CD14-positive monocyte (primary cell): Measurements from ENCODE around the gene NARS2. TPM values are rescaled to one million over a fixed set of nuclear protein-coding genes. Genes with fewer than 3 reads are reported as not detected.

Experiments used
- DNase-seq, 3 donors: peaks; one replicate each; pipeline ENCODE4 v3.0.0-alpha.2; 2011 to 2022
- H2AFZ ChIP-seq: 2 replicates; pipeline ENCODE4 v1.6.0; 2012; ENCODE audit warnings: mild to moderate bottlenecking, low read depth, low read length, inconsistent platforms; ENCODE audit not compliant: insufficient read depth, poor library complexity, severe bottlenecking
- H3K27ac ChIP-seq, 2 donors: 1 replicate in 1 of 2; 2 replicates in 1 of 2; pipeline ENCODE4 v1.5.1; 2012 to 2013; ENCODE audit warnings: low read length in 2 of 2, control low read depth in 1 of 2, inconsistent platforms in 1 of 2, low read depth in 1 of 2, mild to moderate bottlenecking in 1 of 2
- H3K27me3 ChIP-seq, 2 donors: one replicate each; pipeline versions ENCODE4 v1.6.0 to v1.6.1; 2011 to 2013; ENCODE audit warnings: low read length in 2 of 2; ENCODE audit not compliant: control insufficient read depth in 2 of 2, insufficient read depth in 2 of 2
- H3K36me3 ChIP-seq, 2 donors: replicated peaks in 1 of 2; 1 replicate in 1 of 2; 2 replicates in 1 of 2; pipeline versions ENCODE4 v1.5.1 to v1.6.1; 2012 to 2013; ENCODE audit warnings: low read length in 2 of 2, control low read depth in 1 of 2, inconsistent platforms in 1 of 2, mild to moderate bottlenecking in 1 of 2; ENCODE audit not compliant: insufficient read depth in 2 of 2, control insufficient read depth in 1 of 2
- H3K4me1 ChIP-seq, 2 donors: 1 replicate in 1 of 2; 2 replicates in 1 of 2; pipeline versions ENCODE4 v1.5.1 to v1.6.1; 2012 to 2013; ENCODE audit warnings: low read length in 2 of 2, control low read depth in 1 of 2, inconsistent platforms in 1 of 2, mild to moderate bottlenecking in 1 of 2, moderate library complexity in 1 of 2; ENCODE audit not compliant: insufficient read depth in 2 of 2, control insufficient read depth in 1 of 2
- H3K4me2 ChIP-seq: replicated peaks from 2 replicates; pipeline ENCODE3; 2012; ENCODE audit warnings: low read length, moderate library complexity, mild to moderate bottlenecking; ENCODE audit not compliant: poor library complexity, severe bottlenecking; ENCODE audit errors: extremely low read depth
- H3K4me3 ChIP-seq, 3 experiments: fragments of 200-600 bp in 1 of 3; sonication (generic) in 1 of 3; replicated peaks in 1 of 3; 1 replicate in 2 of 3; 2 replicates in 1 of 3; pipeline ENCODE4 v1.5.1; 2011 to 2013; ENCODE audit warnings: low read length in 3 of 3, mild to moderate bottlenecking in 3 of 3, control low read depth in 2 of 3, low read depth in 2 of 3, inconsistent platforms in 1 of 3, moderate library complexity in 1 of 3
- H3K79me2 ChIP-seq: 2 replicates; pipeline ENCODE4 v1.6.0; 2012; ENCODE audit warnings: mild to moderate bottlenecking, control low read depth, inconsistent platforms, low read length, moderate library complexity; ENCODE audit not compliant: insufficient read depth
- H3K9ac ChIP-seq: 2 replicates; pipeline ENCODE4 v1.6.0; 2017; ENCODE audit warnings: low read length, mild to moderate bottlenecking; ENCODE audit not compliant: insufficient read depth, poor library complexity, severe bottlenecking
- H3K9me3 ChIP-seq, 2 donors: replicated peaks in 1 of 2; 1 replicate in 1 of 2; 2 replicates in 1 of 2; pipeline versions ENCODE4 v1.5.1 to v1.6.1; 2012 to 2013; ENCODE audit warnings: low read length in 2 of 2, control low read depth in 1 of 2; ENCODE audit not compliant: control insufficient read depth in 1 of 2, insufficient read depth in 1 of 2
- H4K20me1 ChIP-seq: 2 replicates; pipeline ENCODE4 v1.6.0; 2012; ENCODE audit warnings: mild to moderate bottlenecking, low read length, control low read depth, moderate library complexity; ENCODE audit not compliant: insufficient read depth
- H3K27ac Mint-ChIP-seq, 7 donors: one replicate each; pipeline ENCODE4 v1.8.0; 2020; ENCODE audit warnings: mild to moderate bottlenecking in 7 of 7, mixed read lengths in 7 of 7, moderate library complexity in 6 of 7, inconsistent platforms in 2 of 7
- H3K27me3 Mint-ChIP-seq, 3 donors: one replicate each; pipeline ENCODE4 v1.8.0; 2021 to 2022; ENCODE audit warnings: low read depth in 3 of 3, mild to moderate bottlenecking in 3 of 3, mixed read lengths in 3 of 3, moderate library complexity in 3 of 3, inconsistent platforms in 1 of 3
- H3K36me3 Mint-ChIP-seq, 2 donors: one replicate each; pipeline ENCODE4 v1.8.0; 2020; ENCODE audit warnings: mixed read lengths in 2 of 2, inconsistent platforms in 1 of 2, mild to moderate bottlenecking in 1 of 2
- H3K4me1 Mint-ChIP-seq: one replicate; pipeline ENCODE4 v1.8.0; 2020; ENCODE audit warnings: mild to moderate bottlenecking, mixed read lengths
- H3K4me3 Mint-ChIP-seq, 2 donors: one replicate each; pipeline ENCODE4 v1.8.0; 2020; ENCODE audit warnings: mild to moderate bottlenecking in 2 of 2, mixed read lengths in 2 of 2, moderate library complexity in 1 of 2
- H3K9me3 Mint-ChIP-seq, 7 donors: one replicate each; pipeline ENCODE4 v1.8.0; 2020 to 2022; ENCODE audit warnings: mixed read lengths in 7 of 7, mild to moderate bottlenecking in 6 of 7, moderate library complexity in 6 of 7, inconsistent platforms in 2 of 7
- WGBS: methylation state at CpG from one replicate; pipeline ENCODE4 v1.1.5; 2013; ENCODE audit warnings: missing lambda C conversion rate; ENCODE audit not compliant: insufficient coverage; 5-methylcytosine and 5-hydroxymethylcytosine counted together
- intact Hi-C, 2 donors: fragments of 100-400 bp; cut with micrococcal nuclease; formaldehyde crosslinking; loops; one replicate each; pipeline versions ENCODE4 v1.15.0 to v1.15.1; 2023
- polyA plus RNA-seq, 3 donors: library from polyadenylated mRNA; depleted of rRNA in 1 of 3; unstranded in 2 of 3; stranded (reverse) in 1 of 3; fragments of 300-500 nt in 2 of 3; fragments of >200 nt in 1 of 3; fragmentation: Illumina TruSeq in 2 of 3; gene quantifications; 1 replicate in 2 of 3; 2 replicates in 1 of 3; pipeline ENCODE4 v1.2.3, GENCODE V29; 2012 to 2021
- small RNA-seq: library from RNA; depleted of rRNA; stranded (forward); fragments of <200 nt; gene quantifications from one replicate; pipeline ENCODE3, GENCODE V24; 2012; ENCODE audit warnings: low read depth; ENCODE audit not compliant: insufficient read length
- TF ChIP-seq, protein P1 (sequence below): fragments of 200-600 bp; IDR thresholded peaks from one replicate; pipeline ENCODE4 v1.8.0; 2022; ENCODE audit warnings: antibody characterized with exemption, mild to moderate bottlenecking

NARS2 gene
- polyA plus RNA-seq, 3 donors: 4.3 to 6.6 (median 4.9) TPM

DNA sequence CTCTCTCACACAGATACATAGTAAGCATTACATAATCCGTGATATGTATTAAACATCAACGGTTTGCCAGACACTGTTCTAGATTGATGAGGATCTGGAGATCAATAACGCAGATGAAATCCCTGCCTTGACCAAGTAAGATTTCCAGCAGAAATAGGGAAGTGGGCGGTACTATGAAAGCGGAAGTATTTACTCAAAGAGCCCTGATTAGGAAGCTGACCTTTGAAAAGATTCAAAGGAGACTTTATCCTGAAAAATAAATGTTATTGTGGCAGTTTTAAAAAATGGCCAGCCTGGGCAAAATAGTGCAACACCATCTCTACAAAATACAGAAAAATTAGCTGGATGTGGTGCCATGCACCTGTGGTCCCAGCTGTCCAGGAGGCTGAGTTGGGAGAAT is 183.9 kb downstream of the NARS2 start:
- H3K4me2 ChIP-seq: peak overlapping the region; percentile 46
- H3K27ac ChIP-seq: peak overlapping the region; percentile 7 to 38
- H3K27me3 ChIP-seq: no peaks in the 10 kb centered on the region
- peaks cover 100% of the 10 kb centered on the region for H3K79me2 ChIP-seq
- peak; percentile 55 to 81 (median 74) for DNase-seq
- Mint-ChIP-seq H3K9me3 (peaks cover 0 to 5% (median 0%) of the 10 kb centered on the region in 7 donors), H3K4me1 (peaks cover 71% of the 10 kb centered on the region), H3K36me3 (peaks cover 25 to 37% of the 10 kb centered on the region in 2 donors), H3K4me3 (peak overlapping the region in 1 of 2 donors; percentile 82), H3K27me3 (no peaks in the 10 kb centered on the region), H3K27ac (peak overlapping the region; percentile 70 to 92 (median 85))
- WGBS: 30% methylated on average over 2 of the region's 5 CpGs
- H3K4me1 ChIP-seq: peaks cover 38 to 59% of the 10 kb centered on the region in 2 donors
- peaks cover 100% of the 10 kb centered on the region for H4K20me1 ChIP-seq
- H3K9me3 ChIP-seq: no peaks in the 10 kb centered on the region
- no peak overlapping the region for H3K9ac ChIP-seq
- intact Hi-C loops: loop anchor here in 1 of 2 donors (5.0 kb wide), 1 partner anchor 39 kb away; no protein-coding TSS in a partner anchor
- H2AFZ ChIP-seq: no peak overlapping the region
- H3K4me3 ChIP-seq: peak overlapping the region in 1 of 3 experiments; percentile 27
- no peaks in the 10 kb centered on the region for H3K36me3 ChIP-seq
- TF ChIP-seq, protein P1, sequence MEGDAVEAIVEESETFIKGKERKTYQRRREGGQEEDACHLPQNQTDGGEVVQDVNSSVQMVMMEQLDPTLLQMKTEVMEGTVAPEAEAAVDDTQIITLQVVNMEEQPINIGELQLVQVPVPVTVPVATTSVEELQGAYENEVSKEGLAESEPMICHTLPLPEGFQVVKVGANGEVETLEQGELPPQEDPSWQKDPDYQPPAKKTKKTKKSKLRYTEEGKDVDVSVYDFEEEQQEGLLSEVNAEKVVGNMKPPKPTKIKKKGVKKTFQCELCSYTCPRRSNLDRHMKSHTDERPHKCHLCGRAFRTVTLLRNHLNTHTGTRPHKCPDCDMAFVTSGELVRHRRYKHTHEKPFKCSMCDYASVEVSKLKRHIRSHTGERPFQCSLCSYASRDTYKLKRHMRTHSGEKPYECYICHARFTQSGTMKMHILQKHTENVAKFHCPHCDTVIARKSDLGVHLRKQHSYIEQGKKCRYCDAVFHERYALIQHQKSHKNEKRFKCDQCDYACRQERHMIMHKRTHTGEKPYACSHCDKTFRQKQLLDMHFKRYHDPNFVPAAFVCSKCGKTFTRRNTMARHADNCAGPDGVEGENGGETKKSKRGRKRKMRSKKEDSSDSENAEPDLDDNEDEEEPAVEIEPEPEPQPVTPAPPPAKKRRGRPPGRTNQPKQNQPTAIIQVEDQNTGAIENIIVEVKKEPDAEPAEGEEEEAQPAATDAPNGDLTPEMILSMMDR: no peak

DNA sequence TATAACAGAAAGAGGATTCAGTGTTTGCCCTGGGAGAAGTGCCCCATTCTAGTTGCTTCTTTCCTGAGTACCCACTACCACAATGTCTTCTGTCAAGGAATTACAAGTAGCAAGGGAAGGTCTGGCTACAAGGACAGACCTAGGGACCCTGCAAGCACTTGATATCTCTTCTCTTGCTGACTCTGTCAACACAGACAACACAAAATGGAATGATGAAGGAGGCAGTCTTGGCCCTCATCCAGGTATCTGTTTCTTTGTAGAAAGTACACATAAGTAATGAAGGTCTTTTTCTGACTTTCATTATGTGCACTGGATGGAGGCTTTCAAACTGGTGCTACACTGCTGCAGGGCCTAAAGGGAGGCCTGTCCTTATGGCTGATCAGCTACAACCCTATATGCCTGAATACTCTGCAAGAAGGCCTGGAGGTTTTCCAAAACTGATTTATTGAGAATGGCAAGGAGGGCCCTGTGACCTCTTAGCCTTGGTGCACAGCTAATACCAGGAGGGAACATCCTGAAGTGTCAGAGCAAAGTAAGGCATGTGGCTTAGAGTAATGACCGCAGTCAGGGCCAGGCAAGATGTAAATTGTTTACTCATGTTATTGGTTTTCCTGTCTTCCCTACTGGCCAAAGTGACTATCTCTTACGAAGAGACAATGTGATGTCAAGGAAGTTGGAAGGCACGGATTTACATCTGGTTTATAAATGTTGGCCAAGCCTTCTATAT is 188.3 kb downstream of the NARS2 start:
- DNase-seq: no peak
- H3K4me1 Mint-ChIP-seq: peaks cover 48% of the 10 kb centered on the region
- Histone ChIP-seq H3K9ac (no peak overlapping the region), H3K27ac (no peak overlapping the region), H2AFZ (no peak overlapping the region), H3K4me1 (peaks cover 20 to 37% of the 10 kb centered on the region in 2 donors), H3K4me3 (no peak overlapping the region), H3K79me2 (peaks cover 100% of the 10 kb centered on the region), H3K36me3 (peaks cover 0 to 24% of the 10 kb centered on the region in 2 donors), H4K20me1 (peaks cover 100% of the 10 kb centered on the region), H3K4me2 (no peak overlapping the region), H3K9me3 (no peaks in the 10 kb centered on the region), H3K27me3 (no peaks in the 10 kb centered on the region)
- WGBS: no CpG with 5 or more reads among the region's 3 CpGs
- peaks cover 2 to 22% (median 8%) of the 10 kb centered on the region in 7 donors for H3K9me3 Mint-ChIP-seq
- intact Hi-C loops: no loop called here
- H3K27ac Mint-ChIP-seq: peak overlapping the region in 1 of 7 donors; percentile 28
- H3K36me3 Mint-ChIP-seq: peaks cover 38 to 52% of the 10 kb centered on the region in 2 donors
- TF ChIP-seq, protein P1: no peak
- H3K27me3 Mint-ChIP-seq: no peaks in the 10 kb centered on the region
- no peak overlapping the region for H3K4me3 Mint-ChIP-seq

Small RNA genes lying within 50 kb of the gene (small RNA-seq; reads per million reads assigned to genes)
- not detected for gene RNU6-311P

Other genes with a start within 250 kb of the NARS2 start
- gene GAB2, start 157.0 kb downstream of the NARS2 start, polyA plus RNA-seq: 10 to 100 TPM in 1 of 3 donors, 1 to 10 TPM in 2; 2.8 to 39.4 (median 4.4) TPM